GM23338 (cell line): ENCODE data around the gene FBLN1. TPM values are rescaled to one million over a fixed set of nuclear protein-coding genes. Genes with fewer than 3 reads are reported as not detected.

Experiments
- ATAC-seq: fragments of 200-7000 bp; cut with Tn5 transposase; 3 replicates; pipeline ENCODE4 v1.9.1; 2020
- DNase-seq: peaks from one replicate; pipeline ENCODE4 v3.0.0-alpha.2; 2015; ENCODE audit warnings: low spot score
- H2AFZ ChIP-seq: fragments of 200-600 bp; sonication (generic); 2 replicates; pipeline ENCODE4 v1.8.0; 2016; ENCODE audit warnings: antibody characterized with exemption, mild to moderate bottlenecking, moderate library complexity
- H3F3A ChIP-seq: fragments of 200-600 bp; sonication (generic); replicated peaks from 2 replicates; pipeline ENCODE4 v1.8.0; 2017; ENCODE audit warnings: antibody characterized with exemption, mixed run types, low read depth
- H3K27ac ChIP-seq: fragments of 200-600 bp; sonication (generic); 2 replicates; pipeline ENCODE4 v1.6.1; 2016; ENCODE audit warnings: low read depth
- H3K27me3 ChIP-seq: fragments of 200-600 bp; sonication (generic); 2 replicates; pipeline ENCODE4 v1.8.0; 2016; ENCODE audit warnings: mild to moderate bottlenecking, mixed run types, moderate library complexity; ENCODE audit not compliant: insufficient read depth
- H3K36me3 ChIP-seq: fragments of 200-600 bp; sonication (generic); 2 replicates; pipeline ENCODE4 v1.8.0; 2016; ENCODE audit warnings: mild to moderate bottlenecking; ENCODE audit not compliant: insufficient read depth
- H3K4me1 ChIP-seq: fragments of 200-600 bp; sonication (generic); 2 replicates; pipeline ENCODE4 v1.8.0; 2016; ENCODE audit warnings: mild to moderate bottlenecking, moderate library complexity; ENCODE audit not compliant: insufficient read depth
- H3K4me2 ChIP-seq: fragments of 200-600 bp; sonication (generic); 2 replicates; pipeline ENCODE4 v1.7.1; 2017; ENCODE audit warnings: mixed run types
- H3K4me3 ChIP-seq: fragments of 200-600 bp; sonication (generic); 2 replicates; pipeline ENCODE4 v1.6.1; 2016; ENCODE audit warnings: mixed run types
- H3K79me2 ChIP-seq: fragments of 200-600 bp; sonication (generic); replicated peaks from 2 replicates; pipeline ENCODE4 v1.8.0; 2017; ENCODE audit warnings: mild to moderate bottlenecking; ENCODE audit not compliant: insufficient read depth
- H3K9me2 ChIP-seq: fragments of 200-600 bp; sonication (generic); 2 replicates; pipeline ENCODE4 v1.8.0; 2017; ENCODE audit not compliant: insufficient read depth
- H4K20me1 ChIP-seq: fragments of 200-600 bp; sonication (generic); replicated peaks from 2 replicates; pipeline ENCODE4 v1.8.0; 2017; ENCODE audit warnings: mild to moderate bottlenecking; ENCODE audit not compliant: insufficient read depth
- H3K27ac Mint-ChIP-seq: 2 replicates; pipeline ENCODE4 v1.8.0; 2020; ENCODE audit warnings: inconsistent platforms, mild to moderate bottlenecking, moderate library complexity, mixed read lengths
- H3K27me3 Mint-ChIP-seq: 3 replicates; pipeline ENCODE4 v1.8.0; 2022; ENCODE audit warnings: low read depth, mild to moderate bottlenecking, moderate library complexity, mixed read lengths, inconsistent platforms; ENCODE audit not compliant: insufficient read depth, poor library complexity
- H3K36me3 Mint-ChIP-seq: 3 replicates; pipeline ENCODE4 v1.8.0; 2021; ENCODE audit warnings: low read depth, mild to moderate bottlenecking, inconsistent platforms, moderate library complexity, mixed read lengths
- H3K4me1 Mint-ChIP-seq: 3 replicates; pipeline ENCODE4 v1.8.0; 2020; ENCODE audit warnings: mild to moderate bottlenecking, inconsistent platforms, mixed read lengths
- H3K4me3 Mint-ChIP-seq: 3 replicates; pipeline ENCODE4 v1.8.0; 2021; ENCODE audit warnings: moderate library complexity, mild to moderate bottlenecking, inconsistent platforms, mixed read lengths
- H3K9me3 Mint-ChIP-seq: 3 replicates; pipeline ENCODE4 v1.8.0; 2020; ENCODE audit warnings: moderate library complexity, mild to moderate bottlenecking, inconsistent platforms, mixed read lengths
- EZH2 ChIP-seq: fragments of 200-600 bp; sonication (generic); IDR thresholded peaks from one replicate; pipeline ENCODE4 v1.8.0; 2017; ENCODE audit warnings: antibody characterized with exemption, mild to moderate bottlenecking, low read depth; ENCODE audit not compliant: unreplicated experiment
- EZH2phosphoT487 ChIP-seq: fragments of 200-600 bp; sonication (generic); IDR thresholded peaks from one replicate; pipeline ENCODE4 v1.8.1; 2018; ENCODE audit warnings: antibody characterized with exemption; ENCODE audit not compliant: unreplicated experiment
- JUNB ChIP-seq: IDR thresholded peaks from one replicate; pipeline ENCODE4 v1.6.1; 2016; ENCODE audit warnings: antibody characterized with exemption; ENCODE audit not compliant: unreplicated experiment
- NANOG ChIP-seq: IDR thresholded peaks from 2 replicates; pipeline ENCODE4 v1.6.1; 2016; ENCODE audit warnings: antibody characterized with exemption, borderline replicate concordance
- POLR2AphosphoS5 ChIP-seq: IDR thresholded peaks from 2 replicates; pipeline ENCODE4 v1.6.1; 2016; ENCODE audit warnings: antibody characterized with exemption, low read depth
- STAT1 ChIP-seq: IDR thresholded peaks from one replicate; pipeline ENCODE4 v1.6.1; 2016; ENCODE audit warnings: antibody characterized with exemption; ENCODE audit not compliant: unreplicated experiment
- ZNF331 ChIP-seq: fragments of 250-450 bp; sonication (Bioruptor Pico); IDR thresholded peaks from 2 replicates; pipeline ENCODE4 v1.5.0; 2020; ENCODE audit warnings: low read depth, mild to moderate bottlenecking, moderate library complexity
- polyA plus RNA-seq: library from polyadenylated mRNA; unstranded; fragments of >200 nt; fragmentation: Nextera tagmentation; extraction: Ambion mirVana; gene quantifications from 2 replicates; pipeline ENCODE4 v1.2.1, GENCODE V29; 2016
- total RNA-seq: library from RNA; depleted of rRNA; stranded (reverse); fragments of >200 nt; shearing (Covaris generic); gene quantifications from 2 replicates; pipeline ENCODE4 v1.2.3, GENCODE V29; 2014
- TF ChIP-seq, protein P1 (sequence below): IDR thresholded peaks from one replicate; pipeline ENCODE4 v1.6.1; 2018; ENCODE audit warnings: antibody characterized with exemption; ENCODE audit not compliant: unreplicated experiment
- TF ChIP-seq, protein P2 (sequence below): fragments of 250-450 bp; sonication (Bioruptor Pico); IDR thresholded peaks from 2 replicates; pipeline ENCODE4 v1.5.0; 2020; ENCODE audit warnings: mild to moderate bottlenecking, moderate library complexity

FBLN1 gene
- total and polyA plus RNA-seq, 2 experiments from 2014 or later: 90.1 to 137 TPM

DNA sequence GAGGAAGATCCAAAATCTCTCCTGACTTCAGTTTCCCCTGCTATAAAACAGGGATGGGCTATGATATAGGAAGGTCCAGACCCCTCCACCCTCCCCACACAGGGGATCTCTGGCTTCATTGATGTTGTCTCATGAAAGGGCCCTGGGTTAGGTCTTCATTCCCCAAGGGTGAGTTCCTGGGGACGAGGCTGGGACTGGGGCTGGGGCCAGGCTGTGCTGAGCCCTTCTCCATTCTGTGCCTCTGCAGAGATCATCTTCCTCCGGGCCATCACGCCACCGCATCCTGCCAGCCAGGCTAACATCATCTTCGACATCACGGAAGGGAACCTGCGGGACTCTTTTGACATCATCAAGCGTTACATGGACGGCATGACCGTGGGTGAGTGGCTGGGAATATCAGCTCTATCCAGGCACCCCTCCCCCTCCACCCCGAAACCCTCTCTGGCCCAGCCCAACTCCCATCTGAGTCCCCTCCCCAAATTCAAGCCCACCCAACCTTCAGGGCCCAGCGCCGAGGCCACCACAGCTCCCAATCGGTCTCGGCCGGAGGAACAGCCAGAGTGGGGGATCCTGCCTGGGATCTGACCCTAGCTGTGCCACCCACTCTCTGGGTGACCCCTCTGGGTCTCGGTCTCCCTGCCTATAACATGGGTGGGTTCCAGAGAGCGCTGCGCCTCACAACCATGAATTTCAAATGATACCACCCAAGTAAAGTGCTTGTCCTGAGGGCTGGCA is 74.2 kb downstream of the FBLN1 start:
- peaks cover 17% of the 10 kb centered on the region for H3K27me3 Mint-ChIP-seq
- no peaks in the 10 kb centered on the region for H3K9me2 ChIP-seq
- no peaks in the 10 kb centered on the region for H3K79me2 ChIP-seq
- ATAC-seq: no peak
- H3K9me3 Mint-ChIP-seq: no peaks in the 10 kb centered on the region
- TF ChIP-seq, protein P1, sequence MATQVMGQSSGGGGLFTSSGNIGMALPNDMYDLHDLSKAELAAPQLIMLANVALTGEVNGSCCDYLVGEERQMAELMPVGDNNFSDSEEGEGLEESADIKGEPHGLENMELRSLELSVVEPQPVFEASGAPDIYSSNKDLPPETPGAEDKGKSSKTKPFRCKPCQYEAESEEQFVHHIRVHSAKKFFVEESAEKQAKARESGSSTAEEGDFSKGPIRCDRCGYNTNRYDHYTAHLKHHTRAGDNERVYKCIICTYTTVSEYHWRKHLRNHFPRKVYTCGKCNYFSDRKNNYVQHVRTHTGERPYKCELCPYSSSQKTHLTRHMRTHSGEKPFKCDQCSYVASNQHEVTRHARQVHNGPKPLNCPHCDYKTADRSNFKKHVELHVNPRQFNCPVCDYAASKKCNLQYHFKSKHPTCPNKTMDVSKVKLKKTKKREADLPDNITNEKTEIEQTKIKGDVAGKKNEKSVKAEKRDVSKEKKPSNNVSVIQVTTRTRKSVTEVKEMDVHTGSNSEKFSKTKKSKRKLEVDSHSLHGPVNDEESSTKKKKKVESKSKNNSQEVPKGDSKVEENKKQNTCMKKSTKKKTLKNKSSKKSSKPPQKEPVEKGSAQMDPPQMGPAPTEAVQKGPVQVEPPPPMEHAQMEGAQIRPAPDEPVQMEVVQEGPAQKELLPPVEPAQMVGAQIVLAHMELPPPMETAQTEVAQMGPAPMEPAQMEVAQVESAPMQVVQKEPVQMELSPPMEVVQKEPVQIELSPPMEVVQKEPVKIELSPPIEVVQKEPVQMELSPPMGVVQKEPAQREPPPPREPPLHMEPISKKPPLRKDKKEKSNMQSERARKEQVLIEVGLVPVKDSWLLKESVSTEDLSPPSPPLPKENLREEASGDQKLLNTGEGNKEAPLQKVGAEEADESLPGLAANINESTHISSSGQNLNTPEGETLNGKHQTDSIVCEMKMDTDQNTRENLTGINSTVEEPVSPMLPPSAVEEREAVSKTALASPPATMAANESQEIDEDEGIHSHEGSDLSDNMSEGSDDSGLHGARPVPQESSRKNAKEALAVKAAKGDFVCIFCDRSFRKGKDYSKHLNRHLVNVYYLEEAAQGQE: no peak
- no peak for TF ChIP-seq EZH2phosphoT487
- TF ChIP-seq NANOG: no peak
- TF ChIP-seq STAT1: no peak
- no peak for TF ChIP-seq JUNB
- H3K36me3 ChIP-seq: no peaks in the 10 kb centered on the region
- no peak overlapping the region for H2AFZ ChIP-seq
- no peaks in the 10 kb centered on the region for H3F3A ChIP-seq
- no peaks in the 10 kb centered on the region for H4K20me1 ChIP-seq
- DNase-seq: no peak
- H3K27ac ChIP-seq: no peak overlapping the region
- H3K4me1 ChIP-seq: no peaks in the 10 kb centered on the region
- H3K27ac Mint-ChIP-seq: no peak overlapping the region
- H3K27me3 ChIP-seq: no peaks in the 10 kb centered on the region
- H3K4me1 Mint-ChIP-seq: no peaks in the 10 kb centered on the region
- H3K4me3 ChIP-seq: no peak overlapping the region
- no peak overlapping the region for H3K4me3 Mint-ChIP-seq
- H3K4me2 ChIP-seq: no peak overlapping the region
- H3K36me3 Mint-ChIP-seq: no peaks in the 10 kb centered on the region

DNA sequence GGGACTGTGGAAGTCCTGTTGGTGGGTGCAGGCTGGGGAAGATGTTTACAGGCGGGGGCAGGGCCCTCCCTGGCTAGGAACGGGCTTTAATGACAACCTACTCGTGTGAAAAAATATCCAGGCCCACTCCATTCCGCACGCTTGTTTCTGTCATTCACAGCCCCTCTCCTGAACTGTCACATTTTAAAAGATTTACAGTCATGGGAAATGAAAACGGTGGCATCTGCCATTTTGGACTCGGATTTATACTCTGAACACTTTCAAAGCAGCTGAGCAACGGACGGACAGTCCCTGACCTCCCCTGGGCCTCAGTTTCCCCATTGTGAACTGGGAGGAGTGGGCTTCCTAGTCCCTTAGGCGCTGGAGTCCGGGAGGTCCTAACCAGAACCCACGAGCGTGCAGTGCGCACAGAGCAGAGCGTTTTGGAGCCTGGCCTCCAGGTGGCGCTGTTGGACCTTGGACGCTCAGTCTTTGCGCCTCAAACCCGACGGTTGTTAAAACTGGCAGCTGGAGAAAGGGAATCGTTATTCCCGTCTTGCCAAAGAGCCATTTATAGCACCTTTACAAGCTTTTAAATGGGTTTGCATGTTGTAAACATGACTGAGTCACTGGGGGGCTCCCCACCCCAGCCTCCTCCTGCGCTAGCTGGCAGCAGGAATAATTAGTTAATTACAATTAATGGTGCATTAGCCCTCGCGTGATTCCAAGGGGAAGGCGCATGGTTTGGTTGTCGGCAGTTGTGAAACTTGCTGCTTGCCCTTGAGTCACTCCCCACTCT is 75.3 kb downstream of the FBLN1 start:
- H3K9me3 Mint-ChIP-seq: no peaks in the 10 kb centered on the region
- H3K36me3 Mint-ChIP-seq: no peaks in the 10 kb centered on the region
- H3K27me3 ChIP-seq: no peaks in the 10 kb centered on the region
- H4K20me1 ChIP-seq: no peaks in the 10 kb centered on the region
- DNase-seq (peak; percentile 93), ATAC-seq (peak; percentile 89)
- H3K4me2 ChIP-seq: no peak overlapping the region
- H3K9me2 ChIP-seq: no peaks in the 10 kb centered on the region
- no peaks in the 10 kb centered on the region for H3K4me1 ChIP-seq
- H3K27ac Mint-ChIP-seq: no peak overlapping the region
- no peaks in the 10 kb centered on the region for H3K79me2 ChIP-seq
- no peak overlapping the region for H3K27ac ChIP-seq
- no peak overlapping the region for H2AFZ ChIP-seq
- H3K27me3 Mint-ChIP-seq: peaks cover 19% of the 10 kb centered on the region
- no peaks in the 10 kb centered on the region for H3K4me1 Mint-ChIP-seq
- no peaks in the 10 kb centered on the region for H3F3A ChIP-seq
- H3K4me3 Mint-ChIP-seq: no peak overlapping the region
- no peak overlapping the region for H3K4me3 ChIP-seq
- H3K36me3 ChIP-seq: no peaks in the 10 kb centered on the region
- TF ChIP-seq EZH2 (no peak), ZNF331 (CRISPR knock-in tag) (no peak), POLR2AphosphoS5 (no peak), STAT1 (no peak)
- TF ChIP-seq, protein P2, sequence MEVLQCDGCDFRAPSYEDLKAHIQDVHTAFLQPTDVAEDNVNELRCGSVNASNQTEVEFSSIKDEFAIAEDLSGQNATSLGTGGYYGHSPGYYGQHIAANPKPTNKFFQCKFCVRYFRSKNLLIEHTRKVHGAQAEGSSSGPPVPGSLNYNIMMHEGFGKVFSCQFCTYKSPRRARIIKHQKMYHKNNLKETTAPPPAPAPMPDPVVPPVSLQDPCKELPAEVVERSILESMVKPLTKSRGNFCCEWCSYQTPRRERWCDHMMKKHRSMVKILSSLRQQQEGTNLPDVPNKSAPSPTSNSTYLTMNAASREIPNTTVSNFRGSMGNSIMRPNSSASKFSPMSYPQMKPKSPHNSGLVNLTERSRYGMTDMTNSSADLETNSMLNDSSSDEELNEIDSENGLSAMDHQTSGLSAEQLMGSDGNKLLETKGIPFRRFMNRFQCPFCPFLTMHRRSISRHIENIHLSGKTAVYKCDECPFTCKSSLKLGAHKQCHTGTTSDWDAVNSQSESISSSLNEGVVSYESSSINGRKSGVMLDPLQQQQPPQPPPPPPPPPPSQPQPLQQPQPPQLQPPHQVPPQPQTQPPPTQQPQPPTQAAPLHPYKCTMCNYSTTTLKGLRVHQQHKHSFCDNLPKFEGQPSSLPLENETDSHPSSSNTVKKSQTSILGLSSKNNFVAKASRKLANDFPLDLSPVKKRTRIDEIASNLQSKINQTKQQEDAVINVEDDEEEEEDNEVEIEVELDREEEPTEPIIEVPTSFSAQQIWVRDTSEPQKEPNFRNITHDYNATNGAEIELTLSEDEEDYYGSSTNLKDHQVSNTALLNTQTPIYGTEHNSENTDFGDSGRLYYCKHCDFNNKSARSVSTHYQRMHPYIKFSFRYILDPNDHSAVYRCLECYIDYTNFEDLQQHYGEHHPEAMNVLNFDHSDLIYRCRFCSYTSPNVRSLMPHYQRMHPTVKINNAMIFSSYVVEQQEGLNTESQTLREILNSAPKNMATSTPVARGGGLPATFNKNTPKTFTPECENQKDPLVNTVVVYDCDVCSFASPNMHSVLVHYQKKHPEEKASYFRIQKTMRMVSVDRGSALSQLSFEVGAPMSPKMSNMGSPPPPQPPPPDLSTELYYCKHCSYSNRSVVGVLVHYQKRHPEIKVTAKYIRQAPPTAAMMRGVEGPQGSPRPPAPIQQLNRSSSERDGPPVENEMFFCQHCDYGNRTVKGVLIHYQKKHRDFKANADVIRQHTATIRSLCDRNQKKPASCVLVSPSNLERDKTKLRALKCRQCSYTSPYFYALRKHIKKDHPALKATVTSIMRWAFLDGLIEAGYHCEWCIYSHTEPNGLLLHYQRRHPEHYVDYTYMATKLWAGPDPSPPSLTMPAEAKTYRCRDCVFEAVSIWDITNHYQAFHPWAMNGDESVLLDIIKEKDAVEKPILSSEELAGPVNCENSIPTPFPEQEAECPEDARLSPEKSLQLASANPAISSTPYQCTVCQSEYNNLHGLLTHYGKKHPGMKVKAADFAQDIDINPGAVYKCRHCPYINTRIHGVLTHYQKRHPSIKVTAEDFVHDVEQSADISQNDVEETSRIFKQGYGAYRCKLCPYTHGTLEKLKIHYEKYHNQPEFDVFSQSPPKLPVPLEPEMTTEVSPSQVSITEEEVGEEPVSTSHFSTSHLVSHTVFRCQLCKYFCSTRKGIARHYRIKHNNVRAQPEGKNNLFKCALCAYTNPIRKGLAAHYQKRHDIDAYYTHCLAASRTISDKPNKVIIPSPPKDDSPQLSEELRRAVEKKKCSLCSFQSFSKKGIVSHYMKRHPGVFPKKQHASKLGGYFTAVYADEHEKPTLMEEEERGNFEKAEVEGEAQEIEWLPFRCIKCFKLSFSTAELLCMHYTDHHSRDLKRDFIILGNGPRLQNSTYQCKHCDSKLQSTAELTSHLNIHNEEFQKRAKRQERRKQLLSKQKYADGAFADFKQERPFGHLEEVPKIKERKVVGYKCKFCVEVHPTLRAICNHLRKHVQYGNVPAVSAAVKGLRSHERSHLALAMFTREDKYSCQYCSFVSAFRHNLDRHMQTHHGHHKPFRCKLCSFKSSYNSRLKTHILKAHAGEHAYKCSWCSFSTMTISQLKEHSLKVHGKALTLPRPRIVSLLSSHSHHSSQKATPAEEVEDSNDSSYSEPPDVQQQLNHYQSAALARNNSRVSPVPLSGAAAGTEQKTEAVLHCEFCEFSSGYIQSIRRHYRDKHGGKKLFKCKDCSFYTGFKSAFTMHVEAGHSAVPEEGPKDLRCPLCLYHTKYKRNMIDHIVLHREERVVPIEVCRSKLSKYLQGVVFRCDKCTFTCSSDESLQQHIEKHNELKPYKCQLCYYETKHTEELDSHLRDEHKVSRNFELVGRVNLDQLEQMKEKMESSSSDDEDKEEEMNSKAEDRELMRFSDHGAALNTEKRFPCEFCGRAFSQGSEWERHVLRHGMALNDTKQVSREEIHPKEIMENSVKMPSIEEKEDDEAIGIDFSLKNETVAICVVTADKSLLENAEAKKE (CRISPR knock-in tag): no peak
